OCI-LY3 (cell line): Measurements from ENCODE around the gene PPP2R2C.

Source experiments
- CTCF ChIP-seq: fragments of 200-600, 300-600 bp; sonication (generic); IDR thresholded peaks from 2 replicates; pipeline ENCODE4 v1.5.1; 2014; ENCODE audit warnings: antibody characterized with exemption, low read length, low read depth
- EZH2phosphoT487 ChIP-seq: fragments of 200-600 bp; shearing (Covaris generic); IDR thresholded peaks from 2 replicates; pipeline ENCODE4 v1.6.1; 2018; ENCODE audit warnings: antibody characterized with exemption, mixed run types, low read depth

GRCh38 chr4:6362243-6362885, 110.0 kb downstream of the PPP2R2C start:
- TF ChIP-seq CTCF (no peak), EZH2phosphoT487 (no peak)
